ENCODE data around the gene NACC1. TPM values are rescaled to one million over a fixed set of nuclear protein-coding genes. Genes with fewer than 3 reads are reported as not detected.
A peak's percentile ranks its signal among the peaks of the same experiment; 100 is the strongest.

The NACC1 gene
- total RNA-seq, 1 experiment from 2014 or later, result 237 TPM

DNA sequence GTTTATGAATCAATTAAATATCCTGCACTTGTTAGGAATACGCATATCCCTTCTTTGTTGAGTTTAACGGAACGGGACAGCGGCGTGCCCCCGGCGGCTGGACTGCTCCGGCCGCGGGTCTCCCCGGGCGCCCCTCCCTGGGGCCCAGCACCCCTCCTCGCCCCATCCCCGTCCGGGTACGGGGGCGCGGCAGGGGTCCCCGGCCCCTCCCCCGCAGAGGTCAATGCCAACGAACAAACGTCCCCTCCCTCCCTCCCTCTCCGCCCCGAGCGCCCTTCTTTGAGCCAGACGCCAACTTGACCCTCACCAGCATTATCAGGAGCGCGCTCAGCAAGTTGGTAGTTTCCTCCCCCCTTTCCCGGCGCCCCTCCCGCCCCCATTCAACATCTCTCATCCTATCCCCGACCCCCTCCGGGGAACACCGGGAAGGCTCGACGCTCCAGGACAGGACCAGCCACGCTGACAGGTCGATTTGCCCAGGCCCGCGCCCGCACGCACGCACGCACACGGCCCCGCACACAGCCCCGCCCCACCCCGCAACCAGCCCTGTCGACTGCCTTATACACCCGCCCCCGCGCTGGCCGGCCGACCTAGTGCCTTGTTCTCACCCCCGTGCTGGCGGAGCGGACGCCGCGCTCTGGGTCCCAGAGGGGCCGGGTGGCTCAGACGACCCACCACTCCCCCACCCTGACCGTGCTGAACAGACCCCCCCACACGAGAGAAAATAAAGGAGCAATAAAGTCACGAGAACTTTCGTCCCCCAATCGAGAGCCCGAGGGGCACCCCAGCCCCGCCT, 20.4 kb upstream of the NACC1 start:
- Mint-ChIP-seq H3K36me3 (no peaks in the 10 kb centered on the region), H3K4me3 (peak overlapping the region; percentile 55; the same call in 1 of the 2 replicates), H3K27me3 (ENCODE audit: low read depth) (peaks cover 85% of the 10 kb centered on the region), H3K4me1 (peaks cover 28% of the 10 kb centered on the region), H3K27ac (no peak overlapping the region), H3K9me3 (no peaks in the 10 kb centered on the region)
- DNase-seq (ENCODE audit: low spot score) (no peak), ATAC-seq (no peak)
- ChIA-PET CTCF (interaction anchor here (4.5 to 9.2 kb wide), 4 partner anchors 42 to 132 kb away, joined by 66 to 276 read pairs (median 186); no protein-coding TSS in a partner anchor), POLR2A (interaction anchor here (0.7 kb wide), 1 partner anchor 75 kb away, joined by 4 read pairs; no protein-coding TSS in a partner anchor)
- TF ChIP-seq MXD4 (CRISPR knock-in tag; IDR thresholded peaks at IDR 0.05; ENCODE audit: borderline replicate concordance) (no peak), SP1 (CRISPR knock-in tag; conservative IDR thresholded peaks at IDR 0.05) (no peak), NR3C1 (CRISPR knock-in tag; conservative IDR thresholded peaks at IDR 0.05; ENCODE audit: low read depth) (no peak), NFATC4 (CRISPR knock-in tag; IDR thresholded peaks at IDR 0.05) (no peak), FOXJ3 (CRISPR knock-in tag; IDR thresholded peaks at IDR 0.05; ENCODE audit: borderline replicate concordance) (no peak), ZNF423 (CRISPR knock-in tag; IDR thresholded peaks at IDR 0.05) (no peak), ZNF396 (CRISPR knock-in tag; IDR thresholded peaks at IDR 0.05; ENCODE audit: borderline replicate concordance) (no peak), EMX1 (CRISPR knock-in tag; IDR thresholded peaks at IDR 0.05) (no peak), ZBTB21 (CRISPR knock-in tag; IDR thresholded peaks at IDR 0.05; ENCODE audit: borderline replicate concordance) (no peak), RELA (CRISPR knock-in tag; IDR thresholded peaks at IDR 0.05; ENCODE audit: borderline replicate concordance) (no peak), RORB (CRISPR knock-in tag; IDR thresholded peaks at IDR 0.05) (no peak)
- TF ChIP-seq, protein P1, sequence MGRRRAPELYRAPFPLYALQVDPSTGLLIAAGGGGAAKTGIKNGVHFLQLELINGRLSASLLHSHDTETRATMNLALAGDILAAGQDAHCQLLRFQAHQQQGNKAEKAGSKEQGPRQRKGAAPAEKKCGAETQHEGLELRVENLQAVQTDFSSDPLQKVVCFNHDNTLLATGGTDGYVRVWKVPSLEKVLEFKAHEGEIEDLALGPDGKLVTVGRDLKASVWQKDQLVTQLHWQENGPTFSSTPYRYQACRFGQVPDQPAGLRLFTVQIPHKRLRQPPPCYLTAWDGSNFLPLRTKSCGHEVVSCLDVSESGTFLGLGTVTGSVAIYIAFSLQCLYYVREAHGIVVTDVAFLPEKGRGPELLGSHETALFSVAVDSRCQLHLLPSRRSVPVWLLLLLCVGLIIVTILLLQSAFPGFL (CRISPR knock-in tag; IDR thresholded peaks at IDR 0.05; ENCODE audit: borderline replicate concordance), result no peak
- TF ChIP-seq, protein P2, sequence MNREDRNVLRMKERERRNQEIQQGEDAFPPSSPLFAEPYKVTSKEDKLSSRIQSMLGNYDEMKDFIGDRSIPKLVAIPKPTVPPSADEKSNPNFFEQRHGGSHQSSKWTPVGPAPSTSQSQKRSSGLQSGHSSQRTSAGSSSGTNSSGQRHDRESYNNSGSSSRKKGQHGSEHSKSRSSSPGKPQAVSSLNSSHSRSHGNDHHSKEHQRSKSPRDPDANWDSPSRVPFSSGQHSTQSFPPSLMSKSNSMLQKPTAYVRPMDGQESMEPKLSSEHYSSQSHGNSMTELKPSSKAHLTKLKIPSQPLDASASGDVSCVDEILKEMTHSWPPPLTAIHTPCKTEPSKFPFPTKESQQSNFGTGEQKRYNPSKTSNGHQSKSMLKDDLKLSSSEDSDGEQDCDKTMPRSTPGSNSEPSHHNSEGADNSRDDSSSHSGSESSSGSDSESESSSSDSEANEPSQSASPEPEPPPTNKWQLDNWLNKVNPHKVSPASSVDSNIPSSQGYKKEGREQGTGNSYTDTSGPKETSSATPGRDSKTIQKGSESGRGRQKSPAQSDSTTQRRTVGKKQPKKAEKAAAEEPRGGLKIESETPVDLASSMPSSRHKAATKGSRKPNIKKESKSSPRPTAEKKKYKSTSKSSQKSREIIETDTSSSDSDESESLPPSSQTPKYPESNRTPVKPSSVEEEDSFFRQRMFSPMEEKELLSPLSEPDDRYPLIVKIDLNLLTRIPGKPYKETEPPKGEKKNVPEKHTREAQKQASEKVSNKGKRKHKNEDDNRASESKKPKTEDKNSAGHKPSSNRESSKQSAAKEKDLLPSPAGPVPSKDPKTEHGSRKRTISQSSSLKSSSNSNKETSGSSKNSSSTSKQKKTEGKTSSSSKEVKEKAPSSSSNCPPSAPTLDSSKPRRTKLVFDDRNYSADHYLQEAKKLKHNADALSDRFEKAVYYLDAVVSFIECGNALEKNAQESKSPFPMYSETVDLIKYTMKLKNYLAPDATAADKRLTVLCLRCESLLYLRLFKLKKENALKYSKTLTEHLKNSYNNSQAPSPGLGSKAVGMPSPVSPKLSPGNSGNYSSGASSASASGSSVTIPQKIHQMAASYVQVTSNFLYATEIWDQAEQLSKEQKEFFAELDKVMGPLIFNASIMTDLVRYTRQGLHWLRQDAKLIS (CRISPR knock-in tag; IDR thresholded peaks at IDR 0.05; ENCODE audit: borderline replicate concordance), result no peak
- TF ChIP-seq, protein P3, sequence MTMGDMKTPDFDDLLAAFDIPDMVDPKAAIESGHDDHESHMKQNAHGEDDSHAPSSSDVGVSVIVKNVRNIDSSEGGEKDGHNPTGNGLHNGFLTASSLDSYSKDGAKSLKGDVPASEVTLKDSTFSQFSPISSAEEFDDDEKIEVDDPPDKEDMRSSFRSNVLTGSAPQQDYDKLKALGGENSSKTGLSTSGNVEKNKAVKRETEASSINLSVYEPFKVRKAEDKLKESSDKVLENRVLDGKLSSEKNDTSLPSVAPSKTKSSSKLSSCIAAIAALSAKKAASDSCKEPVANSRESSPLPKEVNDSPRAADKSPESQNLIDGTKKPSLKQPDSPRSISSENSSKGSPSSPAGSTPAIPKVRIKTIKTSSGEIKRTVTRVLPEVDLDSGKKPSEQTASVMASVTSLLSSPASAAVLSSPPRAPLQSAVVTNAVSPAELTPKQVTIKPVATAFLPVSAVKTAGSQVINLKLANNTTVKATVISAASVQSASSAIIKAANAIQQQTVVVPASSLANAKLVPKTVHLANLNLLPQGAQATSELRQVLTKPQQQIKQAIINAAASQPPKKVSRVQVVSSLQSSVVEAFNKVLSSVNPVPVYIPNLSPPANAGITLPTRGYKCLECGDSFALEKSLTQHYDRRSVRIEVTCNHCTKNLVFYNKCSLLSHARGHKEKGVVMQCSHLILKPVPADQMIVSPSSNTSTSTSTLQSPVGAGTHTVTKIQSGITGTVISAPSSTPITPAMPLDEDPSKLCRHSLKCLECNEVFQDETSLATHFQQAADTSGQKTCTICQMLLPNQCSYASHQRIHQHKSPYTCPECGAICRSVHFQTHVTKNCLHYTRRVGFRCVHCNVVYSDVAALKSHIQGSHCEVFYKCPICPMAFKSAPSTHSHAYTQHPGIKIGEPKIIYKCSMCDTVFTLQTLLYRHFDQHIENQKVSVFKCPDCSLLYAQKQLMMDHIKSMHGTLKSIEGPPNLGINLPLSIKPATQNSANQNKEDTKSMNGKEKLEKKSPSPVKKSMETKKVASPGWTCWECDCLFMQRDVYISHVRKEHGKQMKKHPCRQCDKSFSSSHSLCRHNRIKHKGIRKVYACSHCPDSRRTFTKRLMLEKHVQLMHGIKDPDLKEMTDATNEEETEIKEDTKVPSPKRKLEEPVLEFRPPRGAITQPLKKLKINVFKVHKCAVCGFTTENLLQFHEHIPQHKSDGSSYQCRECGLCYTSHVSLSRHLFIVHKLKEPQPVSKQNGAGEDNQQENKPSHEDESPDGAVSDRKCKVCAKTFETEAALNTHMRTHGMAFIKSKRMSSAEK (CRISPR knock-in tag; IDR thresholded peaks at IDR 0.05; ENCODE audit: borderline replicate concordance), result no peak
- TF ChIP-seq, protein P4, sequence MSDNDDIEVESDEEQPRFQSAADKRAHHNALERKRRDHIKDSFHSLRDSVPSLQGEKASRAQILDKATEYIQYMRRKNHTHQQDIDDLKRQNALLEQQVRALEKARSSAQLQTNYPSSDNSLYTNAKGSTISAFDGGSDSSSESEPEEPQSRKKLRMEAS (CRISPR knock-in tag; IDR thresholded peaks at IDR 0.05), result no peak
- TF ChIP-seq, protein P5, sequence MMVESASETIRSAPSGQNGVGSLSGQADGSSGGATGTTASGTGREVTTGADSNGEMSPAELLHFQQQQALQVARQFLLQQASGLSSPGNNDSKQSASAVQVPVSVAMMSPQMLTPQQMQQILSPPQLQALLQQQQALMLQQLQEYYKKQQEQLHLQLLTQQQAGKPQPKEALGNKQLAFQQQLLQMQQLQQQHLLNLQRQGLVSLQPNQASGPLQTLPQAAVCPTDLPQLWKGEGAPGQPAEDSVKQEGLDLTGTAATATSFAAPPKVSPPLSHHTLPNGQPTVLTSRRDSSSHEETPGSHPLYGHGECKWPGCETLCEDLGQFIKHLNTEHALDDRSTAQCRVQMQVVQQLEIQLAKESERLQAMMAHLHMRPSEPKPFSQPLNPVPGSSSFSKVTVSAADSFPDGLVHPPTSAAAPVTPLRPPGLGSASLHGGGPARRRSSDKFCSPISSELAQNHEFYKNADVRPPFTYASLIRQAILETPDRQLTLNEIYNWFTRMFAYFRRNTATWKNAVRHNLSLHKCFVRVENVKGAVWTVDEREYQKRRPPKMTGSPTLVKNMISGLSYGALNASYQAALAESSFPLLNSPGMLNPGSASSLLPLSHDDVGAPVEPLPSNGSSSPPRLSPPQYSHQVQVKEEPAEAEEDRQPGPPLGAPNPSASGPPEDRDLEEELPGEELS (CRISPR knock-in tag; IDR thresholded peaks at IDR 0.05), result no peak
- TF ChIP-seq, protein P6, sequence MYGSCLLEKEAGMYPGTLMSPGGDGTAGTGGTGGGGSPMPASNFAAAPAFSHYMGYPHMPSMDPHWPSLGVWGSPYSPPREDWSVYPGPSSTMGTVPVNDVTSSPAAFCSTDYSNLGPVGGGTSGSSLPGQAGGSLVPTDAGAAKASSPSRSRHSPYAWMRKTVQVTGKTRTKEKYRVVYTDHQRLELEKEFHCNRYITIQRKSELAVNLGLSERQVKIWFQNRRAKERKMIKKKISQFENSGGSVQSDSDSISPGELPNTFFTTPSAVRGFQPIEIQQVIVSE (CRISPR knock-in tag; IDR thresholded peaks at IDR 0.05; ENCODE audit: borderline replicate concordance), result no peak
- TF ChIP-seq, protein P7, sequence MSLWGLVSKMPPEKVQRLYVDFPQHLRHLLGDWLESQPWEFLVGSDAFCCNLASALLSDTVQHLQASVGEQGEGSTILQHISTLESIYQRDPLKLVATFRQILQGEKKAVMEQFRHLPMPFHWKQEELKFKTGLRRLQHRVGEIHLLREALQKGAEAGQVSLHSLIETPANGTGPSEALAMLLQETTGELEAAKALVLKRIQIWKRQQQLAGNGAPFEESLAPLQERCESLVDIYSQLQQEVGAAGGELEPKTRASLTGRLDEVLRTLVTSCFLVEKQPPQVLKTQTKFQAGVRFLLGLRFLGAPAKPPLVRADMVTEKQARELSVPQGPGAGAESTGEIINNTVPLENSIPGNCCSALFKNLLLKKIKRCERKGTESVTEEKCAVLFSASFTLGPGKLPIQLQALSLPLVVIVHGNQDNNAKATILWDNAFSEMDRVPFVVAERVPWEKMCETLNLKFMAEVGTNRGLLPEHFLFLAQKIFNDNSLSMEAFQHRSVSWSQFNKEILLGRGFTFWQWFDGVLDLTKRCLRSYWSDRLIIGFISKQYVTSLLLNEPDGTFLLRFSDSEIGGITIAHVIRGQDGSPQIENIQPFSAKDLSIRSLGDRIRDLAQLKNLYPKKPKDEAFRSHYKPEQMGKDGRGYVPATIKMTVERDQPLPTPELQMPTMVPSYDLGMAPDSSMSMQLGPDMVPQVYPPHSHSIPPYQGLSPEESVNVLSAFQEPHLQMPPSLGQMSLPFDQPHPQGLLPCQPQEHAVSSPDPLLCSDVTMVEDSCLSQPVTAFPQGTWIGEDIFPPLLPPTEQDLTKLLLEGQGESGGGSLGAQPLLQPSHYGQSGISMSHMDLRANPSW (CRISPR knock-in tag; conservative IDR thresholded peaks at IDR 0.05; ENCODE audit: low read depth), result no peak
- TF ChIP-seq, protein P8, sequence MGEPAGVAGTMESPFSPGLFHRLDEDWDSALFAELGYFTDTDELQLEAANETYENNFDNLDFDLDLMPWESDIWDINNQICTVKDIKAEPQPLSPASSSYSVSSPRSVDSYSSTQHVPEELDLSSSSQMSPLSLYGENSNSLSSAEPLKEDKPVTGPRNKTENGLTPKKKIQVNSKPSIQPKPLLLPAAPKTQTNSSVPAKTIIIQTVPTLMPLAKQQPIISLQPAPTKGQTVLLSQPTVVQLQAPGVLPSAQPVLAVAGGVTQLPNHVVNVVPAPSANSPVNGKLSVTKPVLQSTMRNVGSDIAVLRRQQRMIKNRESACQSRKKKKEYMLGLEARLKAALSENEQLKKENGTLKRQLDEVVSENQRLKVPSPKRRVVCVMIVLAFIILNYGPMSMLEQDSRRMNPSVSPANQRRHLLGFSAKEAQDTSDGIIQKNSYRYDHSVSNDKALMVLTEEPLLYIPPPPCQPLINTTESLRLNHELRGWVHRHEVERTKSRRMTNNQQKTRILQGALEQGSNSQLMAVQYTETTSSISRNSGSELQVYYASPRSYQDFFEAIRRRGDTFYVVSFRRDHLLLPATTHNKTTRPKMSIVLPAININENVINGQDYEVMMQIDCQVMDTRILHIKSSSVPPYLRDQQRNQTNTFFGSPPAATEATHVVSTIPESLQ (CRISPR knock-in tag; IDR thresholded peaks at IDR 0.05), result no peak
